ENCODE results near the gene SCAMP2. TPM values are rescaled to one million over a fixed set of nuclear protein-coding genes. Genes with fewer than 3 reads are reported as not detected.

The SCAMP2 gene
- total and polyA plus RNA-seq, 10 of the 15 experiments (the other 5 are each of a cell fraction or from before 2014, with no cell fraction given): 10.9 to 158 (median 99.6) TPM

DNA sequence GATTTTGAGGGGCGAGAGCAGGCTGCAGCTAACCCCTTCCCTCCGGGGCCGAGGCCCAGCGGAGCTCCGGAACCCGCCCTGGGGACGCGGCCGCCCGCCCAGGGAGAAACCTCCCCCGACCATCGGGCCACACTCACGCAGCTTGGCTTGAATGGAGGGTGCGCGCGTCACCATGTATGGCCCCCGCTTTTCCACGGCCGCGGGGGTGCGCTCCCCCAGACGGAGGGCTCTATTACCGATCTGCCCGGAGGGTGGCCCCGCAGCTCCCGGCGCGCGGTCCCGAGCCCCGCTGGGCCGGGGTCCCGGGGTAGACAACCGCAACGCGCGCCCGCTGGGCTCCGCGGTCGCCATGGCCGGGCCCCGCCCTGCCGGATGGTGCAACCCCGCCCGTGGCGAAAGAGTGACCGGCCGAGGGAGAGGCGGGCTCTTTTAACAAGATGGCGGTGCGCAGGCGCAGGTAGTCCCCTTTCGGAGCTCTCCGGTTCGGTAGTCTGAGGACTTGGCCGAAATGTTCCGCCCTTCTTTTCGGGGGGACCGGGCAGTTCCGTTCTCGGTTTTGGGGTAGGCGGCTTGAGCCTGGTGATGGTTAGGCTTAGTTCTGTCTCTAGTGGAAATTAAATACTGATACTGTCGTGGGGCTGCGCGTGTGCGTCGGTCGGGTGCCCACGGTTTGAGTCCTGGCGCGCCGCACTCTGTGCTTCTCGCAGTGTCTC, 33.4 kb upstream of the SCAMP2 start, which contains the start of gene FAM219B (continued):
- no peak for TF ChIP-seq TCF3 (IDR thresholded peaks at IDR 0.05; ENCODE audit: borderline replicate concordance, insufficient read depth, low read depth, low read length)
- TF ChIP-seq, protein P1, sequence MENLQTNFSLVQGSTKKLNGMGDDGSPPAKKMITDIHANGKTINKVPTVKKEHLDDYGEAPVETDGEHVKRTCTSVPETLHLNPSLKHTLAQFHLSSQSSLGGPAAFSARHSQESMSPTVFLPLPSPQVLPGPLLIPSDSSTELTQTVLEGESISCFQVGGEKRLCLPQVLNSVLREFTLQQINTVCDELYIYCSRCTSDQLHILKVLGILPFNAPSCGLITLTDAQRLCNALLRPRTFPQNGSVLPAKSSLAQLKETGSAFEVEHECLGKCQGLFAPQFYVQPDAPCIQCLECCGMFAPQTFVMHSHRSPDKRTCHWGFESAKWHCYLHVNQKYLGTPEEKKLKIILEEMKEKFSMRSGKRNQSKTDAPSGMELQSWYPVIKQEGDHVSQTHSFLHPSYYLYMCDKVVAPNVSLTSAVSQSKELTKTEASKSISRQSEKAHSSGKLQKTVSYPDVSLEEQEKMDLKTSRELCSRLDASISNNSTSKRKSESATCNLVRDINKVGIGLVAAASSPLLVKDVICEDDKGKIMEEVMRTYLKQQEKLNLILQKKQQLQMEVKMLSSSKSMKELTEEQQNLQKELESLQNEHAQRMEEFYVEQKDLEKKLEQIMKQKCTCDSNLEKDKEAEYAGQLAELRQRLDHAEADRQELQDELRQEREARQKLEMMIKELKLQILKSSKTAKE (IDR thresholded peaks at IDR 0.05; ENCODE audit: low read depth, poor library complexity, severe bottlenecking): no peak
- peak; percentile 83 for TF ChIP-seq BACH1 (IDR thresholded peaks at IDR 0.05; ENCODE audit: borderline replicate concordance)
- peak; percentile 90 for TF ChIP-seq GATAD2B (conservative IDR thresholded peaks at IDR 0.05; ENCODE audit: low read depth)
- TF ChIP-seq, protein P2, sequence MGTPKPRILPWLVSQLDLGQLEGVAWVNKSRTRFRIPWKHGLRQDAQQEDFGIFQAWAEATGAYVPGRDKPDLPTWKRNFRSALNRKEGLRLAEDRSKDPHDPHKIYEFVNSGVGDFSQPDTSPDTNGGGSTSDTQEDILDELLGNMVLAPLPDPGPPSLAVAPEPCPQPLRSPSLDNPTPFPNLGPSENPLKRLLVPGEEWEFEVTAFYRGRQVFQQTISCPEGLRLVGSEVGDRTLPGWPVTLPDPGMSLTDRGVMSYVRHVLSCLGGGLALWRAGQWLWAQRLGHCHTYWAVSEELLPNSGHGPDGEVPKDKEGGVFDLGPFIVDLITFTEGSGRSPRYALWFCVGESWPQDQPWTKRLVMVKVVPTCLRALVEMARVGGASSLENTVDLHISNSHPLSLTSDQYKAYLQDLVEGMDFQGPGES (IDR thresholded peaks at IDR 0.05): no peak
- TF ChIP-seq PAX8 (IDR thresholded peaks at IDR 0.05): no peak
- TF ChIP-seq NRF1 (conservative IDR thresholded peaks at IDR 0.05; ENCODE audit: low read depth, low read length): peak; percentile 94
- TF ChIP-seq EGR1 (IDR thresholded peaks at IDR 0.05; ENCODE audit: borderline replicate concordance in 1 of 2, low read depth in 2 of 2, low read length in 2 of 2): no peak
- TF ChIP-seq ZBED1 (IDR thresholded peaks at IDR 0.05; ENCODE audit: borderline replicate concordance): no peak
- TF ChIP-seq SP1 (IDR thresholded peaks at IDR 0.05; ENCODE audit: low read depth, low read length): no peak
- no peak for TF ChIP-seq CHD1 (IDR thresholded peaks at IDR 0.05; ENCODE audit: low read depth, low read length)
- TF ChIP-seq, protein P3, sequence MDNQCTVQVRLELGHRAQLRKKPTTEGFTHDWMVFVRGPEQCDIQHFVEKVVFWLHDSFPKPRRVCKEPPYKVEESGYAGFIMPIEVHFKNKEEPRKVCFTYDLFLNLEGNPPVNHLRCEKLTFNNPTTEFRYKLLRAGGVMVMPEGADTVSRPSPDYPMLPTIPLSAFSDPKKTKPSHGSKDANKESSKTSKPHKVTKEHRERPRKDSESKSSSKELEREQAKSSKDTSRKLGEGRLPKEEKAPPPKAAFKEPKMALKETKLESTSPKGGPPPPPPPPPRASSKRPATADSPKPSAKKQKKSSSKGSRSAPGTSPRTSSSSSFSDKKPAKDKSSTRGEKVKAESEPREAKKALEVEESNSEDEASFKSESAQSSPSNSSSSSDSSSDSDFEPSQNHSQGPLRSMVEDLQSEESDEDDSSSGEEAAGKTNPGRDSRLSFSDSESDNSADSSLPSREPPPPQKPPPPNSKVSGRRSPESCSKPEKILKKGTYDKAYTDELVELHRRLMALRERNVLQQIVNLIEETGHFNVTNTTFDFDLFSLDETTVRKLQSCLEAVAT (IDR thresholded peaks at IDR 0.05): peak; percentile 88
- no peak for TF ChIP-seq WRNIP1 (IDR thresholded peaks at IDR 0.05; ENCODE audit: borderline replicate concordance, low read depth, low read length)
- TF ChIP-seq RAD21 (IDR thresholded peaks at IDR 0.05; ENCODE audit: insufficient read depth, low read depth, low read length): no peak
- TF ChIP-seq NFIC (IDR thresholded peaks at IDR 0.05; ENCODE audit: low read depth, low read length): no peak
- TF ChIP-seq, protein P4, sequence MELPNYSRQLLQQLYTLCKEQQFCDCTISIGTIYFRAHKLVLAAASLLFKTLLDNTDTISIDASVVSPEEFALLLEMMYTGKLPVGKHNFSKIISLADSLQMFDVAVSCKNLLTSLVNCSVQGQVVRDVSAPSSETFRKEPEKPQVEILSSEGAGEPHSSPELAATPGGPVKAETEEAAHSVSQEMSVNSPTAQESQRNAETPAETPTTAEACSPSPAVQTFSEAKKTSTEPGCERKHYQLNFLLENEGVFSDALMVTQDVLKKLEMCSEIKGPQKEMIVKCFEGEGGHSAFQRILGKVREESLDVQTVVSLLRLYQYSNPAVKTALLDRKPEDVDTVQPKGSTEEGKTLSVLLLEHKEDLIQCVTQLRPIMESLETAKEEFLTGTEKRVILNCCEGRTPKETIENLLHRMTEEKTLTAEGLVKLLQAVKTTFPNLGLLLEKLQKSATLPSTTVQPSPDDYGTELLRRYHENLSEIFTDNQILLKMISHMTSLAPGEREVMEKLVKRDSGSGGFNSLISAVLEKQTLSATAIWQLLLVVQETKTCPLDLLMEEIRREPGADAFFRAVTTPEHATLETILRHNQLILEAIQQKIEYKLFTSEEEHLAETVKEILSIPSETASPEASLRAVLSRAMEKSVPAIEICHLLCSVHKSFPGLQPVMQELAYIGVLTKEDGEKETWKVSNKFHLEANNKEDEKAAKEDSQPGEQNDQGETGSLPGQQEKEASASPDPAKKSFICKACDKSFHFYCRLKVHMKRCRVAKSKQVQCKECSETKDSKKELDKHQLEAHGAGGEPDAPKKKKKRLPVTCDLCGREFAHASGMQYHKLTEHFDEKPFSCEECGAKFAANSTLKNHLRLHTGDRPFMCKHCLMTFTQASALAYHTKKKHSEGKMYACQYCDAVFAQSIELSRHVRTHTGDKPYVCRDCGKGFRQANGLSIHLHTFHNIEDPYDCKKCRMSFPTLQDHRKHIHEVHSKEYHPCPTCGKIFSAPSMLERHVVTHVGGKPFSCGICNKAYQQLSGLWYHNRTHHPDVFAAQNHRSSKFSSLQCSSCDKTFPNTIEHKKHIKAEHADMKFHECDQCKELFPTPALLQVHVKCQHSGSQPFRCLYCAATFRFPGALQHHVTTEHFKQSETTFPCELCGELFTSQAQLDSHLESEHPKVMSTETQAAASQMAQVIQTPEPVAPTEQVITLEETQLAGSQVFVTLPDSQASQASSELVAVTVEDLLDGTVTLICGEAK (IDR thresholded peaks at IDR 0.05; ENCODE audit: borderline replicate concordance): peak; percentile 62; the same call in 1 of the 2 replicates
- no peak for TF ChIP-seq HDAC2 (IDR thresholded peaks at IDR 0.05)
